Karpas-422 (cell line): ENCODE data around the gene SBK1. TPM values are rescaled to one million over a fixed set of nuclear protein-coding genes. Genes with fewer than 3 reads are reported as not detected.
"Not testable (repeated sequence)": the region's sequence is repeated elsewhere in the genome, so short reads cannot be mapped to it uniquely, and the experiment has no call there.

Experiments
- DNase-seq: peaks from one replicate; pipeline ENCODE4 v3.0.0-alpha.2; 2015
- H2AFZ ChIP-seq: fragments of 200-600 bp; sonication (generic); 2 replicates; pipeline ENCODE4 v1.6.1; 2014; ENCODE audit warnings: antibody characterized with exemption, low read length, mixed read lengths
- H3K27ac ChIP-seq: fragments of 200-600 bp; sonication (generic); 2 replicates; pipeline ENCODE4 v1.5.1; 2014; ENCODE audit warnings: mild to moderate bottlenecking, low read length, moderate library complexity
- H3K27me3 ChIP-seq: fragments of 200-600 bp; sonication (generic); 2 replicates; pipeline ENCODE4 v1.6.1; 2014; ENCODE audit warnings: low read length, mixed read lengths
- H3K36me3 ChIP-seq: fragments of 200-600 bp; sonication (generic); 2 replicates; pipeline ENCODE4 v1.6.1; 2014; ENCODE audit warnings: low read length, mixed read lengths; ENCODE audit not compliant: insufficient read depth
- H3K4me1 ChIP-seq: fragments of 200-600 bp; sonication (generic); 2 replicates; pipeline ENCODE4 v1.6.1; 2014; ENCODE audit warnings: mild to moderate bottlenecking, low read length, mixed read lengths
- H3K4me2 ChIP-seq: fragments of 200-600 bp; sonication (generic); 2 replicates; pipeline ENCODE4 v1.6.1; 2014; ENCODE audit warnings: low read length, low read depth, mild to moderate bottlenecking; ENCODE audit not compliant: poor library complexity, severe bottlenecking
- H3K4me3 ChIP-seq: fragments of 200-600 bp; sonication (generic); 2 replicates; pipeline ENCODE4 v1.5.1; 2014; ENCODE audit warnings: mild to moderate bottlenecking, antibody characterized with exemption, low read length, mixed read lengths
- H3K79me2 ChIP-seq: fragments of 200-600 bp; sonication (generic); 2 replicates; pipeline ENCODE4 v1.6.1; 2014; ENCODE audit warnings: mild to moderate bottlenecking, low read length, mixed read lengths
- H3K9ac ChIP-seq: fragments of 200-600 bp; sonication (generic); 2 replicates; pipeline ENCODE4 v1.6.0; 2014; ENCODE audit warnings: low read length
- H3K9me2 ChIP-seq: fragments of 200-600 bp; sonication (generic), shearing (Covaris generic); replicated peaks from 2 replicates; pipeline ENCODE4 v1.6.0; 2014; ENCODE audit warnings: mild to moderate bottlenecking, low read length, moderate library complexity; ENCODE audit not compliant: insufficient read depth
- H3K9me3 ChIP-seq: fragments of 300-700, 200-600 bp; sonication (generic); 2 replicates; pipeline ENCODE4 v1.6.1; 2014; ENCODE audit warnings: low read length, mixed read lengths
- H4K20me1 ChIP-seq: fragments of 200-600 bp; sonication (generic); 2 replicates; pipeline ENCODE4 v1.6.1; 2014; ENCODE audit warnings: mild to moderate bottlenecking, antibody characterized with exemption, low read length, low read depth; ENCODE audit not compliant: insufficient read depth
- total RNA-seq: library from RNA; depleted of rRNA; stranded (reverse); fragments of >200 nt; shearing (Covaris generic); gene quantifications from 2 replicates; pipeline ENCODE4 v1.2.3, GENCODE V29; 2014; ENCODE audit warnings: low replicate concordance; rRNA removed

SBK1 gene
- 0.07 TPM in 2 replicates for total RNA-seq

DNA sequence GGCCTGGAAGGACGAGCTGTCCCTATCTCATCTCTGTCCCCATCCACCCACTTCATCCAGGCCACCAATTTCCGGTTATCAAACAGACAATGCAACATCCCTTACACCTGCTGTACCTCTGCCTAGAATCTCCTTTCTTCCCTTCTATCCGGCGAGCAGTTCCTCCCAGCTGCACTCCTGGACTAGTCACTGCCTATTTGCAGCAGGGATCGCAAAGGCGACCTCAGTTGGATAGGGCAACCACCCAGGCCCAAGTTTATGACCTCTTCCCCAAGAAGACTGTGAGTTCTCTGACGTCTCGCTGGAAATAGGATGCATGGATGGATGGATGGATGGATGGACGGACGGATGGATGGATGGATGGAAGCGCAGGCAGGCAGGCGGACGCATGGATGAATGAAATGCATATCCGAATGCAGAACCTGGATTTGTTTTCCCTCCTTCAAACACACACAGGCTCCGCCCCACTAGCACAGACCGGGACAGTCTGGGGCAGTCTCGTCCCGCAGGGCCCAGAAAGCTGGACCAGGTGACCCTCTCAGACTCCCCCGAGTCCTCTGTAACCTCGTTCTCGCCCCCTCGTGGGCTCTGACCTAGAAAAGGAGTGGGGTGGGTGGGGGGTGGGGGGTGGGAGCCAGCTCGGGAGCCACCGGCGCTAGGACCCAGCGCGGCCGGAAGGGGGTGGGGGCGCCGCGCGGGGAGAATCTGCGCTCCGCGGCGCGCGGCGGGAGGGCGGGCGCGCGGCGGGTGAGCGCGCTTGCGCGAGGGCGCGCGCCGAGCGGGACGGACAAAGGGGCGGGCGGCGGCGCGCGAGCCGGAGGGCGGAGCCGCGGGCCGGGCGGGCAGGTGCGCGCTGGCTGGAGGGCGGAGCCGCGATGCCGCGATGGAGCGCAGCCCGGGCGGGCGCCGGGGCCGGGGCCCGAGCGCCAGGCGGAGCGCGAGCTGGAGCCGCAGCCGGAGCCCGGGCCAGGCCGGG is at the start of gene SBK1:
TSS of gene SBK1 (plus strand) at position 875 of the 976 bp plus-strand sequence. CDS start 24,867 bp downstream, outside the sequence.
- H3K36me3 ChIP-seq = no peaks in the 10 kb centered on the region
- H2AFZ ChIP-seq = peak within 1 kb of the TSS; percentile 45
- peaks cover 14% of the 10 kb centered on the region for H3K4me1 ChIP-seq
- no peaks in the 10 kb centered on the region for H4K20me1 ChIP-seq
- peak; percentile 96 for DNase-seq
- peak within 1 kb of the TSS; percentile 85 for H3K4me2 ChIP-seq
- H3K4me3 ChIP-seq = peak within 1 kb of the TSS; percentile 79
- peak within 1 kb of the TSS; percentile 67 for H3K27ac ChIP-seq
- peak within 1 kb of the TSS; percentile 77 for H3K9ac ChIP-seq
- no peaks in the 10 kb centered on the region for H3K9me2 ChIP-seq
- H3K9me3 ChIP-seq = no peaks in the 10 kb centered on the region
- no peaks in the 10 kb centered on the region for H3K27me3 ChIP-seq
- peaks cover 12% of the 10 kb centered on the region for H3K79me2 ChIP-seq

DNA sequence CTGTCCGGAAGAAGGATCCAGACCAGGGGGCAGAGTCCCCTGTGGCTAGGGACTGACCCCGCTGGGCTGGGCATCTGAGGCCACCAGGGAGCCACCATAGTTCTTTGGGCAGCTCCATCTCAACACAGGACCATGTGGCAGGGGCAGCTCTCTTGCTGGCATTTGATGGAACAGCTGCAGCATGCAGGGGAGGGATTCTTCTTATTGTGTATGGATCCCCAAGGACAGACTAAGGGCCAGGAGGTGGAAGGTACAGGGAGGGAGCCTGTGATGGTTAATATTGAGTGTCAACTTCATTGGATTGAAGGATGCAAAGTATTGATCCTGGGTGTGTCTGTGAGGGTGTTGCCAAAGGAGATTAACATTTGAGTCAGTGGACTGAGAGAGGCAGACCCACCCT is 42.8 kb upstream of the SBK1 start:
- H2AFZ ChIP-seq = not testable (repeated sequence)

GRCh38 chr16:28250999-28251398 is 41.3 kb upstream of the SBK1 start:
- no peak overlapping the region for H3K9ac ChIP-seq
- no peak overlapping the region for H2AFZ ChIP-seq
- H3K27me3 ChIP-seq = no peaks in the 10 kb centered on the region
- no peaks in the 10 kb centered on the region for H3K4me1 ChIP-seq
- H3K9me3 ChIP-seq = no peaks in the 10 kb centered on the region
- no peaks in the 10 kb centered on the region for H3K79me2 ChIP-seq
- no peak overlapping the region for H3K4me3 ChIP-seq
- H3K9me2 ChIP-seq = no peaks in the 10 kb centered on the region
- no peaks in the 10 kb centered on the region for H4K20me1 ChIP-seq
- H3K27ac ChIP-seq = no peak overlapping the region
- no peaks in the 10 kb centered on the region for H3K36me3 ChIP-seq
- no peak for DNase-seq
- H3K4me2 ChIP-seq = no peak overlapping the region

More for the DNA sequence above, 42.8 kb upstream of the SBK1 start:
- H3K9me2 ChIP-seq, H3K4me2 ChIP-seq, H3K4me3 ChIP-seq, DNase-seq, H3K9me3 ChIP-seq, H4K20me1 ChIP-seq, H3K27me3 ChIP-seq, H3K79me2 ChIP-seq, H3K9ac ChIP-seq, H3K4me1 ChIP-seq, H3K36me3 ChIP-seq, H3K27ac ChIP-seq: not testable (repeated sequence)

DNA sequence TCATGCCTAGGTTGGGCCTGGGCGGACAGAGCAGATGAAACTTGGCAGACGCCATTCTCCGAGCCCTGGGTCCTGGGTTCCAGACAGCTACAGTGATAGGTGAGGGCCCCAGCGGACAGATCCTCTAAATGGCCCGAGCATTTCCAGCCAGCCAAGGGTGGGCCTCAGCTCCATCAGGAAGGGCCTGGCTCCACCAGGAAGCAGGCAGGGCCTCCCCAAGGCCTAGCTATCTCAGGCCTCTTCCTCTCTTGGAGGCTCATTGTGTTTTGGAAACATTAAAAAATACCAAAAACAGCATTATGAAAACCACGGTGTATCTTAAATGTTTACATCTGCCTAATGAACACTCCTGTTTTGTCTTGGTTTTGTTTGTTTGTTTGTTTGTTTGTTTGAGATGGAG is 38.2 kb upstream of the SBK1 start:
- DNase-seq = no peak
- no peaks in the 10 kb centered on the region for H3K36me3 ChIP-seq
- H3K9me2 ChIP-seq = no peaks in the 10 kb centered on the region
- no peak overlapping the region for H2AFZ ChIP-seq
- no peak overlapping the region for H3K27ac ChIP-seq
- no peak overlapping the region for H3K9ac ChIP-seq
- no peaks in the 10 kb centered on the region for H3K79me2 ChIP-seq
- H3K27me3 ChIP-seq = no peaks in the 10 kb centered on the region
- H3K4me2 ChIP-seq = no peak overlapping the region
- H4K20me1 ChIP-seq = no peaks in the 10 kb centered on the region
- H3K4me1 ChIP-seq = no peaks in the 10 kb centered on the region
- no peaks in the 10 kb centered on the region for H3K9me3 ChIP-seq
- no peak overlapping the region for H3K4me3 ChIP-seq

DNA sequence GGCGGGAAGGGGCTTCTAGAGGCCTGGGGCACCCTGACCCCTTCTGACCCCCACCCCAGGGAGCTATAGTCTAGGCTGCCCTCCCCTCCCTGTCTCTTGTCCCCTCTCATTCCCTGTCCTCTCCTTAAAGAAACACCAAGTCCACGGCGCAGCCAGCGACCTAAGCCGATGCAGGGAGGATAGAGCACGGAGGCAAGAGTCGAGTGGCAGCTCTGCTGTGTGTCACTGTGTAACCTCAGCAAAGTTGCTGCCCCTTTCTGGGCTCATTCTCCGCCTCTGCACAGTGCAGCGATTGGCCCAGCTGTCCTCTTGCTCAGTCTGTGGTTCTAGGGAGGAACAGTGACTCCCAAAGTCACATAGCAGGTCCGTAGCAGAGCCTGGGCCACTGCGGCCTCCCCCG is 36.5 kb upstream of the SBK1 start:
- Histone ChIP-seq H3K4me2 (no peak overlapping the region), H3K9me2 (no peaks in the 10 kb centered on the region), H3K9me3 (no peaks in the 10 kb centered on the region), H3K79me2 (no peaks in the 10 kb centered on the region), H3K9ac (no peak overlapping the region), H2AFZ (no peak overlapping the region), H3K27me3 (no peaks in the 10 kb centered on the region), H3K27ac (no peak overlapping the region), H3K4me3 (no peak overlapping the region), H3K4me1 (no peaks in the 10 kb centered on the region), H4K20me1 (no peaks in the 10 kb centered on the region), H3K36me3 (no peaks in the 10 kb centered on the region)
- no peak for DNase-seq

GRCh38 chr16:28257256-28257655 is 35.1 kb upstream of the SBK1 start:
- Histone ChIP-seq H3K9ac (no peak overlapping the region), H3K4me2 (no peak overlapping the region), H3K36me3 (no peaks in the 10 kb centered on the region), H3K4me1 (no peaks in the 10 kb centered on the region), H4K20me1 (no peaks in the 10 kb centered on the region), H3K9me3 (no peaks in the 10 kb centered on the region), H3K4me3 (no peak overlapping the region), H3K27me3 (no peaks in the 10 kb centered on the region), H3K27ac (no peak overlapping the region), H3K79me2 (no peaks in the 10 kb centered on the region), H3K9me2 (no peaks in the 10 kb centered on the region), H2AFZ (no peak overlapping the region)
- DNase-seq = no peak

DNA sequence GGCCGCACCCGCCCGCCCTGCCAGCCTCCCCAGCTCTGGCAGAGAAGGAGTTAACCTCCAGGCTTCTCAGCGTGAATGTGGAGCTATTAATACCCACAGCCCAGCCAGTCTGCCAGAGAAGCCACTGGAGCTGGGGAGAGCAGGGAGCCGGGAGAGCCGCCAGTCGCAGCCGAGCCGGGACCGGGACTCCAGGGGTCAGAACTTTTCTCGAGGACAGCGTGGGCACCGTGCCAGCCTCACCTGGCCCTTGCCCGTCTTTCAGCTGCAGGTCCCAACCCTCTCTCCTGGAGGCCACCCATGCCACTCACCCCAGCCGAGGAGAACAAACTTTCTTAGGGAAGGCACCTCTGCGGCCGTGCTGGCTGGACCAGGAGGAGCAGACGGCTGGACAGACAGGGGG is 33.8 kb upstream of the SBK1 start:
- Histone ChIP-seq H3K4me1 (no peaks in the 10 kb centered on the region), H4K20me1 (no peaks in the 10 kb centered on the region), H3K9me2 (no peaks in the 10 kb centered on the region), H3K9ac (no peak overlapping the region), H3K36me3 (no peaks in the 10 kb centered on the region), H3K27me3 (no peaks in the 10 kb centered on the region), H3K4me3 (no peak overlapping the region), H3K79me2 (no peaks in the 10 kb centered on the region), H3K9me3 (no peaks in the 10 kb centered on the region), H3K27ac (no peak overlapping the region), H2AFZ (no peak overlapping the region), H3K4me2 (no peak overlapping the region)
- no peak for DNase-seq

- H3K4me1 ChIP-seq = no peaks in the 10 kb centered on the region
- no peak overlapping the region for H3K9ac ChIP-seq
- no peaks in the 10 kb centered on the region for H3K9me3 ChIP-seq
- H3K4me3 ChIP-seq = no peak overlapping the region
- no peak overlapping the region for H2AFZ ChIP-seq
- H3K79me2 ChIP-seq = no peaks in the 10 kb centered on the region
- H3K4me2 ChIP-seq = no peak overlapping the region
- no peaks in the 10 kb centered on the region for H3K36me3 ChIP-seq
- no peaks in the 10 kb centered on the region for H4K20me1 ChIP-seq
- no peaks in the 10 kb centered on the region for H3K27me3 ChIP-seq
- no peaks in the 10 kb centered on the region for H3K9me2 ChIP-seq
- DNase-seq = no peak
- H3K27ac ChIP-seq = no peak overlapping the region
Measured at GRCh38 chr16:28259091-28259780, 33.1 kb upstream of the SBK1 start.
